ENCODE results near the gene HGFAC. TPM values are rescaled to one million over a fixed set of nuclear protein-coding genes. Genes with fewer than 3 reads are reported as not detected.

Gene HGFAC
- total and polyA plus RNA-seq, 10 of the 15 experiments (the other 5 are each of a cell fraction or from before 2014, with no cell fraction given) = 0.38 TPM; not detected in 9

GRCh38 chr4:3435686-3435956, 6.1 kb upstream of the HGFAC start:
- FAIRE-seq (no peak), ATAC-seq (no peak), DNase-seq (ENCODE audit: low read depth, low spot score) (no peak)
- Histone ChIP-seq H3K4me3 (no peak overlapping the region), H3K4me1 (ENCODE audit: control insufficient read depth, insufficient read depth, low read length) (no peaks in the 10 kb centered on the region), H3K9me3 (replicated peaks; ENCODE audit: control insufficient read depth, insufficient read depth, low read length) (no peaks in the 10 kb centered on the region), H3K27ac (ENCODE audit: control insufficient read depth, insufficient read depth) (no peak overlapping the region), H3K4me2 (ENCODE audit: control insufficient read depth, insufficient read depth) (no peak overlapping the region), H3K36me3 (ENCODE audit: control insufficient read depth in 2 of 2, insufficient read depth in 2 of 2, low read length in 1 of 2) (no peaks in the 10 kb centered on the region), H3K9ac (ENCODE audit: control insufficient read depth, insufficient read depth, low read length) (no peak overlapping the region), H4K20me1 (ENCODE audit: control insufficient read depth, insufficient read depth) (no peaks in the 10 kb centered on the region), H2AFZ (ENCODE audit: control insufficient read depth, low read depth, low read length) (no peak overlapping the region), H3K27me3 (replicated peaks in 1 of 2; ENCODE audit: control insufficient read depth in 2 of 2, insufficient read depth in 2 of 2, low read length in 1 of 2) (no peaks in the 10 kb centered on the region), H3K79me2 (ENCODE audit: control insufficient read depth, insufficient read depth, low read length) (no peaks in the 10 kb centered on the region)
- WGBS (ENCODE audit: insufficient coverage, insufficient replicate concordance, low lambda C conversion rate, missing lambda C conversion rate) = 25% methylated on average over 4 of the region's 4 CpGs
- no TSS peak for BruUV-seq (replicated peaks)
- POLR2A ChIA-PET = no interaction called here
- in situ Hi-C loops (cut with MboI) = no loop called here
- CTCF ChIA-PET = interaction anchor here (0.9 to 2.0 kb wide), 4 partner anchors 9 to 225 kb away, joined by 3 to 8 read pairs (median 3); no protein-coding TSS in a partner anchor
- SMC1A ChIA-PET (ENCODE audit: uncharacterized antibody, unreplicated experiment) = interaction anchor here (1.4 to 2.1 kb wide), 2 partner anchors 42 to 89 kb away, joined by 3 to 8 read pairs; no protein-coding TSS in a partner anchor
- TF ChIP-seq HCFC1 (IDR thresholded peaks at IDR 0.05; ENCODE audit: low read length) (no peak), NFIC (IDR thresholded peaks at IDR 0.05; ENCODE audit: low read depth, low read length) (no peak), CEBPB (IDR thresholded peaks at IDR 0.05; ENCODE audit: borderline replicate concordance in 1 of 2, low read depth in 2 of 2, low read length in 2 of 2) (no peak), POLR2A (IDR thresholded peaks at IDR 0.05; ENCODE audit: low read depth, low read length) (no peak), ASH2L (IDR thresholded peaks at IDR 0.05; ENCODE audit: borderline replicate concordance, low read depth) (no peak), RBBP5 (conservative IDR thresholded peaks at IDR 0.05) (no peak), FOXK2 (IDR thresholded peaks at IDR 0.05) (no peak), SMAD1 (IDR thresholded peaks at IDR 0.05; ENCODE audit: low read depth, partially characterized antibody) (no peak), FOS (IDR thresholded peaks at IDR 0.05; ENCODE audit: borderline replicate concordance, extremely low read depth, insufficient read length) (no peak), ATF2 (IDR thresholded peaks at IDR 0.05; ENCODE audit: low read length) (no peak), POLR2AphosphoS2 (IDR thresholded peaks at IDR 0.05; ENCODE audit: low read depth, low read length) (no peak), NR2C1 (IDR thresholded peaks at IDR 0.05) (no peak), PAX5 (IDR thresholded peaks at IDR 0.05; ENCODE audit: borderline replicate concordance, low read depth, low read length) (no peak), NKRF (conservative IDR thresholded peaks at IDR 0.05) (no peak)
- intact Hi-C loops (cut with micrococcal nuclease; ENCODE audit: unreplicated experiment) = no loop called here
- RAD21 ChIA-PET (ENCODE audit: unreplicated experiment) = interaction anchor here (0.6 to 1.4 kb wide), 2 partner anchors 90 to 116 kb away, joined by 6 to 10 read pairs; no protein-coding TSS in a partner anchor

All from GM12878 (cell line).